Breast epithelium (tissue), 4 donors: ENCODE data around the gene SETD2. TPM values are rescaled to one million over a fixed set of nuclear protein-coding genes. Genes with fewer than 3 reads are reported as not detected.

Experiments used
- DNase-seq, 2 donors: peaks; one replicate each; pipeline ENCODE4 v3.0.0-alpha.2; 2019; ENCODE audit warnings: low spot score in 2 of 2
- H3K27ac ChIP-seq, 2 donors: fragments of 200-600 bp; sonication (generic) in 1 of 2; one replicate each; pipeline ENCODE4 v1.5.1; 2016 to 2019; ENCODE audit warnings: mild to moderate bottlenecking in 1 of 2
- H3K27me3 ChIP-seq, 2 donors: fragments of 200-600 bp; sonication (generic) in 1 of 2; one replicate each; pipeline versions ENCODE4 v1.5.1 to v1.6.0; 2017 to 2019; ENCODE audit warnings: control low read depth in 1 of 2, mild to moderate bottlenecking in 1 of 2
- H3K36me3 ChIP-seq: fragments of 200-600 bp; one replicate; pipeline ENCODE4 v1.5.1; 2019
- H3K4me1 ChIP-seq, 2 donors: fragments of 200-600 bp; sonication (generic); one replicate each; pipeline ENCODE4 v1.5.1; 2016 to 2019; ENCODE audit warnings: control low read depth in 1 of 2
- H3K4me3 ChIP-seq, 3 donors: fragments of 200-600 bp; sonication (generic); 1 replicate in 2 of 3; 2 replicates in 1 of 3; pipeline ENCODE4 v1.5.1; 2016 to 2019; ENCODE audit warnings: mild to moderate bottlenecking in 3 of 3, moderate library complexity in 2 of 3
- H3K9me3 ChIP-seq, 2 donors: fragments of 200-600 bp; sonication (generic) in 1 of 2; one replicate each; pipeline ENCODE4 v1.5.1; 2016 to 2019; ENCODE audit warnings: control low read depth in 1 of 2
- CTCF ChIP-seq, 3 donors: fragments of 450-650 bp; IDR thresholded peaks; one replicate each; pipeline ENCODE4 v1.5.1; 2016 to 2017; ENCODE audit warnings: antibody characterized with exemption in 3 of 3, mild to moderate bottlenecking in 3 of 3, moderate library complexity in 3 of 3
- POLR2A ChIP-seq: fragments of 450-650 bp; IDR thresholded peaks from one replicate; pipeline ENCODE4 v1.6.1; 2016; ENCODE audit warnings: antibody characterized with exemption, mild to moderate bottlenecking, moderate library complexity
- POLR2AphosphoS5 ChIP-seq, 3 donors: sonication (generic); formaldehyde crosslinking; IDR thresholded peaks; one replicate each; pipeline ENCODE4 v1.6.1; 2017; ENCODE audit warnings: antibody characterized with exemption in 3 of 3
- intact Hi-C: fragments of 100-400 bp; cut with DNase I; formaldehyde crosslinking; loops from one replicate; pipeline ENCODE4 v1.15.1; 2023; ENCODE audit warnings: low total_unique reads
- total RNA-seq, 3 donors: library from RNA; depleted of rRNA; stranded (reverse); fragments of >200 nt; gene quantifications; one replicate each; pipeline ENCODE4 v1.1.0, GENCODE V29; 2016

Gene SETD2
- total RNA-seq, 3 donors from 2014 or later: 59.8 to 87.8 (median 74.4) TPM

- H3K36me3 ChIP-seq: peaks cover 9% of the 10 kb centered on the region
- DNase-seq: no peak
- H3K9me3 ChIP-seq: no peaks in the 10 kb centered on the region
- TF ChIP-seq CTCF (IDR thresholded peaks at IDR 0.05) (peak; percentile 22 to 87 (median 62)), POLR2A (no peak), POLR2AphosphoS5 (IDR thresholded peaks at IDR 0.05) (no peak)
- H3K27me3 ChIP-seq: no peaks in the 10 kb centered on the region
- intact Hi-C loops: no loop called here
- H3K4me1 ChIP-seq: no peaks in the 10 kb centered on the region
- H3K4me3 ChIP-seq: no peak overlapping the region
- H3K27ac ChIP-seq: no peak overlapping the region
Observed at GRCh38 chr3:46998121-46998851, 165.6 kb downstream of the SETD2 start.

DNA sequence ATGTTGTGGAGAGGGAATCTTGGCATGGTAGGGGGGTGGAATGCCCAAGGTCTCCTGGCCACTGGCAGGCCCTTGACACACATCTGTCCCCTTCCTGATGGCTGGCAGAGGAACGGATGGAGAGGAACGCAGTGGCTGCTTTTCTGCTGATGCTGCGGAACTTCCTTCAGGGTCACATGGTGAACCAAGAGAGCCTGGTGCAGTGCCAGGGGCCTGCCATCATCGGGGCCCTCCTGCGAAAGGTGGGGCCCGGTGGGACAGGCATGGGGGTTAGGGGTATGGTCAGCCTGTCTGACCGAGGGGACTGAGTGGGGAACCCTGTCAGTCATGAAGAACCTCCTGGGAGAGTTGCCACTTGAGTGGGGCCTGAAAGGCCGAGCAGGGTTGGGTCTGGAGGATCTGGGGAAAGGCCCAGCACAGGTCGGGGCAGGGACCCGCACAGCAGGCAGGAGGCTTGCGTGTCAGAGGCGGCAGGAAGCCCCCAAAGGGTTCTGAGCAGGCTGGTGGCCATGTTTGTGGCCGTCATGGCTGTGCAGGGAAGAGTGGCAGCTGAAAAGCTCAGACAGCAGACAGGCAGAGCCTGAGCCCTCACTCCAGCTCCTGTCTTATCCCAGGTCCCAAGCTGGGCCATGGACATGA is 166.3 kb downstream of the SETD2 start:
- Histone ChIP-seq H3K36me3 (peaks cover 5% of the 10 kb centered on the region), H3K9me3 (no peaks in the 10 kb centered on the region), H3K27ac (no peak overlapping the region)

DNA sequence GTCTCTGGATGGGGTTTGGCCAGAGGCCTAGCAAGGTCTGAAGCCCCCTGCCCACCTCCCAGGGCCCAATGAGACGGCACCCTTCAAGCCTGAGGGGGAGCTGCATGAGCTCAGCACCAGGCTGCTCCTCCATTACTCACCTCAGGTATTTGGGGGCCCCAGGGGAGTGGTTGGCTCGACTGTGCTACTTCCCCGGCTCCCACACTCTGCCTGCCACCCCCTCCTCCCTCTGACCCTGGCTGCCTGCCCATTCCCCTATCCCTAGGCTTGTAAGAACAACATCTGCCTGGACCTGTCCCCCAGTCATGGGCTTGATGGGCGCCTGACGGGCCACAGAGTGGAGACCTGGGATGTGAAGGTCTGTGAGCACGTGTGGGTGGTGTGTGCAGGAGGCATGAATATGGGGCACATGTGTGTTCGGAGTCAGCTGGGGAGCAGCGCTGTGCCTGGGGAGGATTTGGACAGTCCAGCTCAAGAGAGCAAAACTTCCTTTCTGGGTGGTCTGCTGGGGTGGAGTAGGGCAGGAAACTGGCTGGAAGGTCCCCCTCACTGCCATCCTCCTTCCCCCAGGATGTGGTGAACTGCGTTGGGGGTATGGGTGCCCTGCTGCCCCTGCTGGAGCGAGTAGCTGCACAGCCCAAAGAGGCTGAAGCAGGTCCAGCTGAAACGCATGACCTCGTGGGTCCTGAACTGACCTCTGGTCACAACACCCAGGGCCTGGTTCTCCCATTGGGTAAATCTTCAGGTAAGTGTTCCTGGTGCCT is 167.0 kb downstream of the SETD2 start:
- intact Hi-C loops: no loop called here
- no peak for DNase-seq
- Histone ChIP-seq H3K27me3 (no peaks in the 10 kb centered on the region), H3K27ac (peak overlapping the region in 1 of 2 donors; percentile 19), H3K36me3 (peaks cover 5% of the 10 kb centered on the region), H3K4me3 (no peak overlapping the region), H3K4me1 (no peaks in the 10 kb centered on the region), H3K9me3 (no peaks in the 10 kb centered on the region)
- no peak for TF ChIP-seq POLR2AphosphoS5 (IDR thresholded peaks at IDR 0.05)
- no peak for TF ChIP-seq POLR2A
- TF ChIP-seq CTCF (IDR thresholded peaks at IDR 0.05): no peak

More for the DNA sequence above, 166.3 kb downstream of the SETD2 start:
- intact Hi-C loops: no loop called here
- no peak overlapping the region for H3K4me3 ChIP-seq
- H3K4me1 ChIP-seq: no peaks in the 10 kb centered on the region
- no peak for DNase-seq
- no peak for TF ChIP-seq POLR2A
- TF ChIP-seq POLR2AphosphoS5 (IDR thresholded peaks at IDR 0.05): no peak
- TF ChIP-seq CTCF (IDR thresholded peaks at IDR 0.05): no peak
- H3K27me3 ChIP-seq: no peaks in the 10 kb centered on the region

GRCh38 chr3:46995901-46996562 is 167.9 kb downstream of the SETD2 start:
- Histone ChIP-seq H3K27ac (no peak overlapping the region), H3K4me3 (no peak overlapping the region), H3K36me3 (peaks cover 5% of the 10 kb centered on the region), H3K9me3 (no peaks in the 10 kb centered on the region), H3K27me3 (no peaks in the 10 kb centered on the region), H3K4me1 (no peaks in the 10 kb centered on the region)
- DNase-seq: no peak
- TF ChIP-seq POLR2A (no peak), CTCF (IDR thresholded peaks at IDR 0.05) (no peak), POLR2AphosphoS5 (IDR thresholded peaks at IDR 0.05) (no peak)
- intact Hi-C loops: no loop called here
